NOMO-1 treated with dmso at 0.1 percent for 144 hours (cell line): ENCODE measurements around the gene TAS1R1.

Experiments used
- DNase-seq: peaks from one replicate; lab custom pipeline; 2025; ENCODE audit not compliant: unreplicated experiment; lab: John Stamatoyannopoulos, UW

TAS1R1 gene

GRCh38 chr1:6602669-6603237 lies 47.6 kb downstream of the TAS1R1 start, which contains the start of gene KLHL21:
Gene KLHL21 (minus strand): TSS chr1:6602869. CDS start chr1:6602817, 52 bp downstream.
- peak; percentile 82 for DNase-seq

GRCh38 chr1:6603238-6603914 lies 48.3 kb downstream of the TAS1R1 start:
- DNase-seq = no peak

- no peak for DNase-seq
Measured at GRCh38 chr1:6603915-6604558, 48.9 kb downstream of the TAS1R1 start.

DNA sequence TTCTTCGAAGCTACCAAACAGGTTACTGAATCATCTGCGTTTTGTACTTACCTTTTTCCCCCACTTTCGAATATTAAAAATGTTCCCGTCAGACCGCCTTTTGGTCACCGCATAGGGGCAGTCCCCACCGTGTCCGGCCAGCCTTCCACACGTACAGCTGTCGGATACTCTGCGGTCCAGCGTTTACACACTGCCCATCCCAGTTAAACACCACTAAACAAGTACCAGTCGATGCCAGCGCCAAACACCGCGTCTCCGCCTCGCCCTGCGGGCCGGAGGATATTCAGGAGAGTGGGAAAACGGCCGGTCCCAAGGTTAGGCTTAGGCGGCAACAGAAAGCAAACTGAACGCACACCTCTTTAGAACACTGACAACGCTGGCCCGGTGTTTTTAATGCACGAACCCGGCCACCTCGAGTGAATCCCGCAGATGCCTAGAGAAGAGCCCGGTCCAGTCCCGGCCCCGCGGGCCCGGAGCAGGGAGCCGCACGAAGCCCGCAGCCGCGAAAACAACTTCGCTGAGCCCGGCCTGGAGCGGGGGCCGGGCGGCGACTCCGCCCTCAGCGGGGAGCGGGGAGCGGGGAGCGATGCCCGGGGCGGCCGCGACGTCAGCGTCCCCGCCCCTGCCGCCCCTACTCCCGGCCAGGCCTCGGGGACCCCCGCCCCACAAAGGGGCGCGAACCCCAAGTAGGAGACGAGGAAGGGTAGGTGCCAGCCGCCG lies 57.7 kb downstream of the TAS1R1 start:
- no peak for DNase-seq

- peak; percentile 98 for DNase-seq
Measured at GRCh38 chr1:6613361-6614018, 58.4 kb downstream of the TAS1R1 start, which contains the start of gene PHF13. Gene PHF13 (plus strand): TSS chr1:6613731. CDS start chr1:6614067, 336 bp downstream.

DNA sequence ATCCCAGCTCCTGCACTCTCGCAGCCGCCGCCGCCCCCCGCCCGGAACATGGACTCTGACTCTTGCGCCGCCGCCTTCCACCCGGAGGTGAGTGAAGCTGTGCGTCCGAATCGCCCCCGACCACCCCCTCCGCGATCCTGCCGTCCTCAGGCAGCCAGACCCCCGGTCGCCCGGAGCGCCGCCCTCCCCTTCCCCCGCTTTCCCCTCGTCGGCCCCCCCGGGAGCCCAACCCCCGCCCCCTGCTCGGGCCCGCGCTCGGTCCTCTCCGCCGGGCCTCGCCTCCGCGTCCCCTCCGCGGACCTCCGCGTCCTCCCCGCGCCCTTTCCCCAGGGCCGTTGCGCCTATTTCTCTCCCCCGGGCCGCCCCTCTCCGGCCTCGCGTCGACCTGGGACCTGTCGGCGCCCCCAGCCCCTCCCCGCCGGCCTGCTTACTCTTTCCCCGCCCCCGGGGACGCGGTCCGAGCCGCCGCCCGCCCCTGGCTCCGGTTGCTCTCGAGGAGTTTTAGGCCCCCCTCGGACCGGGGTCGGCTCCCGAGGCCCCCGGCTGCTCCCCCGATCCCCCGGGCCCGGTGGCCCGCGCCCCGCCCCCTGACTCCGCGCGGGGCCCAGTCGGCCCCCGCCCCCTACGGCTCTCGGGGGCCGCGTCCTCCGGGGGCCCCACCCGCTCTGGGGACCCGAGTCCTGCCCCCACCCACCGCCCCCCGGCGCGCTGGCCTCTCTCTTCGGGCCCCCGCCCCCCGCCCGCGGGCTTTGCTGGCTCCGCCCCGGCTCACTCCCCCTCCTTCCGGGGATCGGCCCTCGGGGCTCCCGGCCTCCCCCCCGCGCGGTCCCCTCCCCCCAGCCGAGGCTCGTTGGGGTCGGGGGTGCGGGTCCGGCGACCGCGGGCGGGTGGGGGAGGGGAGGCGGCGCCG lies 59.2 kb downstream of the TAS1R1 start:
- no peak for DNase-seq

DNA sequence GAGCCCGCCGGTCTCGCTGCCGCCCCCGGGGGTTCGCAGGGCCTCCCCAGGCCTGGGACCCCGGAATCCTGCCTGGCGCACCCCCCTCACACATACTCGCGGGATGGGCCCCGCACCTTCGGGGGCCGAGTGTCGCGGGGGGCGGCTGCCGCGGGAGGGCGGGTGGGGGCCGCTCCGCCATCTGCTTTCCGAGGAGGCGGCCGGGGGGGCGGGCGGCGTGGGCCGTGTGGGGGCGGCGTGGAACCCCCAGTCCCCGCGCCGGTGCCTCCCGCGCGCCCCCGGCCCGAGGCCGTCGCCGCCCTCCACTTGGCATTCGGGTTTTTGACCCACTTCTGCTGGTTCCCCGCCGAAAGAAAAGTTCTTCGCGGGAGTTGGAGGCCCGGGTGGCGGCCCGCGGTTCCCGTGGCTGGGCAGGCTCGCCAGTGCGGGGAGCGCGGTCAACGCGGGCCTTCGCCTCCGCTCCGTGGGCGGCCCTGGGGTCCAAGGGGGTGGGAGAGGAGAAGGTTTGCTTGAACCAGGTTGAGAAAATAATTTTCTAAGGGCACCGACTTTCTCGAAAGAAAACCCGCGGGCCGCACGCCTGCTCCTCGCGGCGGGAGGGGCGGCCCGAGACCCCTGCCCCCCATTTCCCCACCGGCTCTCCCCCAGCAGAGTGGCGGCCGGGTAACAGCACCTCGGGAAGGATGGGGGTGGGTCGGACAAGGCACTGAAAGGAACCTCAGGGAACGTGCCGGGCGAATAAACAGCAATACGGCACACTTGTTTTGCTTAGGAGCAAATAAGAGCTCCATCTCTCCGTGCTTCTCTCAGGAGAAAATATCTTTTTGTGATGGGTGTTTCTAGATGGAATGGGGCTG lies 60.0 kb downstream of the TAS1R1 start:
- no peak for DNase-seq

- DNase-seq = no peak
Measured at GRCh38 chr1:6619045-6619444, 63.9 kb downstream of the TAS1R1 start.

DNA sequence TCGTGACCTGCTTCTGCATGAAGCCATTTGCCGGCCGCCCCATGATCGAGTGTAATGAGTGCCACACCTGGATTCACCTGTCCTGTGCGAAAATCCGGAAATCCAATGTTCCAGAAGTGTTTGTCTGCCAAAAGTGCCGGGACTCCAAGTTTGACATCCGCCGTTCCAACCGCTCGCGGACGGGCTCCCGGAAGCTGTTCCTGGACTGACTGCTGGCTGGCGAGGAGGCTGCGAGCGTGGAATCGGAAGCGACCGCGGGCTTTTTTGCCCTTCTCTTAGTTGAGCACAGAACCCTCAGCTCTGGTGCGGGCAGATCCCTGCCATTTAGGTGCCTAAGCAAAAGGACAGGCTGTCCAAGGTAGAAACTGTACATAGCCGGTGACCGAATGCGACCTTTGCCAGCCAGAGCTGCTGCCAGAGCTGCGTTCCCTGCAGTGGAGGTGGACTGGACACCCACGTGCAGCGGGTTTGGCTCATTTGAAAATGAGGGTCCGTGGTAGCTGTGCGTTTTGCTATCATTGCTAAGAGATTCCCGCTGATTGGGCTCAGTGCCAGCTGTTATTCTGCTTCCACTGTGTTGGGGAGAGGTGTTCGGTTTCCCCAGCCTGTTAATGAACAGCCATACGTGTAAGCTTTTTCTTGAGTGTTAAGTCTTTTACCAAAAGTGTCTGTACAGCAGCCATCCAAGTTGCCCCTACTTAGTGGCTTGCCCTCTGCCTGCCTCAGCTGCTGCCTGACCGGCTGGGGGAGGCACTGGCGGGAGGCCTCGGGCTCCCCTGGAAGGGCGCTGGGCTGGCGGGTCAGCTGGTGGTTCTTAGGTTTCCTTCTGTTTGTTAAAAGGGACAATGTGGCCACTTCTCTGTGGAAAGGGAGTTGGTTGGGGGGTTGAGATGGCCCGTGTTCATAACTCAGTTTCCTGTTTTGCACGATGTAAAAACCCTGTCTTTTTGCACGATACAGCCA lies 66.6 kb downstream of the TAS1R1 start:
- DNase-seq = no peak

DNA sequence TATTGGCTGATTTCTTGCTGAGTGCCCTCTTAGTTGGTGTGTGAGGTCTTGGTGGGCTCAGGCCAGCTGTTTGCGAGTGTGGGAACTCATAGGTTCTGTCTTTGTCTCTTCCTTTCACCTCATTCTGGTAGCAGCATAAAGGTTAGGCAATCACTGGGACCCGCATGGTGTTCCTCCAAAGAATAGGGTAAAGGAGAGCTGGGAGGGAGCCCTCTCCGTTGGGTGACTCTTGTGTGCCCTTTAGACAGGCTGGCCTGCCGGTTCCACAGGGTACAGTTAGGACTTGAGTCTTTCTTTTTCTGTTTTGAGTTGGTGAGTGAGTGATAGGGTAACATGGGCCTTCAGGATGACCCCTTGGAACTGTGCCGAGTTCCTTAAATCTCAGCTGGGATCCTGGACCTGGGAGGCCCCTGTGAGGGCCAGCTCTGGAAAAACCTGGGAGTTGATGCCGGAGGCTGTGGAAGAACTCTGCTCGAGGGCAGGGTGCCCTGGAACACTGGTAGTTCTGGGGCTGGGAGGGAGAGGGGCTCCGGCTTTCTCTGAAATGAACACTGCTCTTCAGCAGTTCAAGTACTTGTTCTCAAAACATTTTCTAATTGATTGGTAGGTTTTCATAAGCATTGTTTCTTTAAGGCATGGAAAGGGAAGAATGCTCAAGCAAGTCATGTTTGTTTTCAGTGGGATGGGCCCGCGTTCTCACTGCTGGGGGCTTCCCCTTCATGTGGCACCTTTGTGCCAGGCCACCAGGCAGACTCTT lies 67.5 kb downstream of the TAS1R1 start:
- DNase-seq = no peak

- DNase-seq = no peak
Measured at GRCh38 chr1:6623269-6623965, 68.3 kb downstream of the TAS1R1 start.

DNA sequence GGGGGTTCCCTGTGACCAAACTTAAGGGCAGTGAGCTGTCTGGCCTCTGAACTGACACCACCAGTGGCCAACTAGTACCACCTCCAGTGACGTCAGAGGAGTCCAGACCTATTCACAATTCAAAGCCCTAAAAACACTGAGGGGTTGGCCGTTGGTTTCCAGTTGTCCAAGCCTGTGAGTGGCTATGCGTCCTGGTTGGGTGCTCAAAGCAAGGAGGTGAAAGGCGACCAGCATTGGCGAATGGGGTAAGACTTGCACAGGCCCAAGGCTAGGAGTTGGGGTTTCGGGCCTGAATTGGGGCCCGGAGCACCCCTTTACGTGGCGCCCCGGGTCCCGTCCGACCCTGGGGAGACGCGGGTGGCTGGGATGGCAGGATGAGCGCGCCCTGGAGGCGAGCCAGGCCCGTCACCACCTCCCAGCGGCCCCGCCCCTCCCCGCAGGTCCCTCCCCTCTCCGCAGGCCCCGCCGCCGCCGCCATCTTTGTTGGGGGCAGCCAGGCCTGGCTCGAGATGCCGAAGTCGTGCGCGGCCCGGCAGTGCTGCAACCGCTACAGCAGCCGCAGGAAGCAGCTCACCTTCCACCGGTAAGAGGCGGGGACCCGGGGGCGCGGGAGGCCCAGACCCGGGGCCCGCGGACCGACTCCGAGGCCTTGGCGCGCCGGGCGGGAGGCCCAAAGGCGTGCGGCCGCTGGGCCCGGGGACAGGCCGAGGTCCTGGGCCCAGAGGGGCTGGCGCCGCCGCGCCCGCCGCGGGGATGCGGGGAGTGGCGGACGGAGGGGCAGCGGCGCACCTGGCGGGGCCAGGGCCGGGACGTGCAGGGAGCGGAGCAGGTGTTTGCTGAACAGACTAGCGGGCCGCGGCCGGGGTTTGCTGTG lies 69.8 kb downstream of the TAS1R1 start, which contains the start of gene THAP3:
THAP3 (plus strand) TSS at position 159 of the 874 bp plus-strand sequence; CDS start at position 510, 351 bp downstream.
- DNase-seq = peak; percentile 45

DNA sequence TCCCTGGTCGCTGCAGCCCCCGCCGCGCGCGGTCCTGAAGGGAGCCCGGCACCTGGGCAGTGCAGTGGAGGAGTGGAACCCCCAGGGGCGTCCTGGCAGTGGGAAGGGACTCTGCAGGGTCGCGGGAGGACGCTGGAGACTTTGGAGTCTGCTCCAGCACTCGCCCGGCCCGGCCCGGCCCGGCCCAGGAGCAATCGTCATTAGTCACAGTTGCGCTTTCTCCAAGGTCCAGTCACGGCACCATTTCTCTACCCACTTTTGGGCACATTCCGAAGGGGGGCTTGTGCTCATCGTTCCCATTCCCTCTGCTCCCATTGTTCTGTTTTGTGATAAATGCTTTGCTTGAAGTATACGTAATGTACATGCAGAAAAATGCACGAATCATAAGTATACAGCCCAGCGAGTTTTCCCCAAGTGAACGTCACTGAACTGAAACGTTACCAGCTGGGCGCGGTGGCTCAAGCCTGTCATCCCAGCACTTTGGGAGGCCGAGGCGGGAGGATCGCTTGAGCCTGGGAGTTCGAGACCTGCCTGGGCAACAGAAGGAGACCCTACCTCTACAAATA lies 70.6 kb downstream of the TAS1R1 start:
- no peak for DNase-seq

DNA sequence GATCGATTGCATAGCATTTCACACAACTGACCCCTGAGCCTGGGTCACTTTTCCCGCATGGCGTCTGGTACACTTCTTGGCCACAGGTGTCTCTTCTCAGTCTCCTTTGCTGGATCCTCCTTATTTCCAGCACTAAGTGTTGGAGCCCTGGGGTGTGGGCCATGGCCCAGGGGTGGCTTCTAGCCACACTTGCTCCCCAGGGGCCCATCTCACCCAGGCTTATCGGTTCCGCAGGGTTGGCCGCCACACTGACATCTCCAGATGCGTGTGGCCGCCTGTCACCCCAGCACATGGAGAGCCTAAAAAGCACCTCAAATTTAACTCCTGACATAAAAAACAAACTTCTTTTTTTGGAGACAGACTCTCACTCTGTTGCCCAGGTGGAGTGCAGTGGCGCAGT lies 71.9 kb downstream of the TAS1R1 start:
- DNase-seq = no peak

- DNase-seq = no peak
Measured at GRCh38 chr1:6627841-6628545, 72.9 kb downstream of the TAS1R1 start.
